Measurements from ENCODE around the gene ARSG.

The ARSG gene

DNA sequence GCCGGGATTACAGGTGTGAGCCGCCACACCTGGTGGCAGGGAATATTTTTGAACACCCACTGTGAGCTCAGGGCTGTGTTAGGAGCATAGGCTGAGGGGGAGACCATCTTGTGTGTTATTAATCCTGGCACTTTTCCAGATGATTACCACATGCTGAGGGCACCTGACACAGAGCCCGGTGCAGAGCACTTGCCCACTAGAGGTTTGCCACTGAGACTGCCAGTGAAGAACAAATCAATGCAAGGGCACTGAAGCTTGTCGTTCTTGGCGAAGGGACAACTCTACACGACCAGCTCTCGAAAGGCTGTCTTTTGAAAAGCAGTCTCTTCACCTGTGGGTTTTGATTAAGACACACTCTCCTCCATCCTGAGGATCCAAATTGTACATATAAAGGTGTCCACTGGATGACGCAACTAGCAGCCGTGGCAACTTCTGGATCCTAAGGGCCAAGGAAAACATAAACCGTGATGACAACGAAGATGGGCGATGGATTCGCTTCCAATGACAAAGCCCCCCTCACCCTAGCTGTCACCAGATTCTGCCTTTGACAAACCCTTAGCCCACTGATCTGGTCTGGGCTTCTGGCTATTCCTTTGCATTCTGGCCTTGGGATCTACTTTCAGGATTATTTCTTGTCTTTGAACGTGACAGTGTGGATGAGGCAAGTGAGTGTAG lies 137.3 kb downstream of the ARSG start:
- DNase-seq (ENCODE audit: low read depth in 2 of 2): no peak

DNA sequence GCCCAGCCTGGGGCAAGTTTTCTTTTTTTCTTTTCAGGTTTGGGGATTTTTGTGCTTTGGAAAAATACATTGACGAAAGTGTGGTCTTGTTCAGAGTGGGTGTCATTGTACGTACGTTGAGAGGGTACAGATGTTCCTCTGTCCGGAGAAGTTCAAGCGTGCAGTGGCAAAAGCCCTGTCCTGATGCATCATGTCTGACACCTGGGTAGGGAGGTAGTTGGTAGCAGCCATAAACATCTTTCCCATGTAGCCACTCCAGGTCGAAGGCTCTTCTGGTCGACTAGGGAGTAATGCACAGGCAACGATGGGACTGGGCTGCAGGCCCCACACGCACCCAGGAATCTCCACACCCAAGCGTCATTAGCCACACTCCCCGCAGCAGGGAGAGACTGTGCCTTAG lies 138.6 kb downstream of the ARSG start:
- no peak for DNase-seq (ENCODE audit: low read depth in 2 of 2)

- DNase-seq (ENCODE audit: low read depth in 2 of 2): no peak
Measured at GRCh38 chr17:68431045-68431608, 139.8 kb downstream of the ARSG start.

DNA sequence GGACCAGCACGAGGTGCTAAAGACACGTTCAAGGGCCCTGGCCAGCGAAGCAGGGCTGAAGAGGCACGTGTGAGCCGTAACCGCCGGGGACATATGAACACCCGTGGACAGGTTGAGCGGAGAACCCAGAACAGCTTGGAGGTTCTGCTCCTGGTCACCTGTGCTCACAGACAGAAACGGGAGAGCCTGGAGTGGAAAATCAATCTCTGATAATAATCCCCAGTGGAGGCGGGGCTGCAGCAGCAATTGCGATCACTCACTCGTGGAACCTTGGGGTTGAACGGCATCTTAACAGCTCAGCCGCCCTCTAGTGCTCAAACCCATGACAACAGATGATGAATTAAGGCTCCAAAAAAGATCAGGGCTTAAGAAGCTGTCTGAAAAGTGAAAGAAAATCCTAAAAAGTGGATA lies 140.4 kb downstream of the ARSG start:
- DNase-seq (ENCODE audit: low read depth in 2 of 2): peak in 1 of 2 donors; percentile 10

GRCh38 chr17:68432086-68432864 lies 141.0 kb downstream of the ARSG start:
- no peak for DNase-seq (ENCODE audit: low read depth in 2 of 2)

- no peak for DNase-seq (ENCODE audit: low read depth in 2 of 2)
Measured at GRCh38 chr17:68433211-68433610, 141.9 kb downstream of the ARSG start.

- no peak for DNase-seq (ENCODE audit: low read depth in 2 of 2)
Measured at GRCh38 chr17:68433911-68434508, 142.7 kb downstream of the ARSG start.

GRCh38 chr17:68435361-68435760 lies 144.1 kb downstream of the ARSG start:
- DNase-seq (ENCODE audit: low read depth in 2 of 2): no peak

DNA sequence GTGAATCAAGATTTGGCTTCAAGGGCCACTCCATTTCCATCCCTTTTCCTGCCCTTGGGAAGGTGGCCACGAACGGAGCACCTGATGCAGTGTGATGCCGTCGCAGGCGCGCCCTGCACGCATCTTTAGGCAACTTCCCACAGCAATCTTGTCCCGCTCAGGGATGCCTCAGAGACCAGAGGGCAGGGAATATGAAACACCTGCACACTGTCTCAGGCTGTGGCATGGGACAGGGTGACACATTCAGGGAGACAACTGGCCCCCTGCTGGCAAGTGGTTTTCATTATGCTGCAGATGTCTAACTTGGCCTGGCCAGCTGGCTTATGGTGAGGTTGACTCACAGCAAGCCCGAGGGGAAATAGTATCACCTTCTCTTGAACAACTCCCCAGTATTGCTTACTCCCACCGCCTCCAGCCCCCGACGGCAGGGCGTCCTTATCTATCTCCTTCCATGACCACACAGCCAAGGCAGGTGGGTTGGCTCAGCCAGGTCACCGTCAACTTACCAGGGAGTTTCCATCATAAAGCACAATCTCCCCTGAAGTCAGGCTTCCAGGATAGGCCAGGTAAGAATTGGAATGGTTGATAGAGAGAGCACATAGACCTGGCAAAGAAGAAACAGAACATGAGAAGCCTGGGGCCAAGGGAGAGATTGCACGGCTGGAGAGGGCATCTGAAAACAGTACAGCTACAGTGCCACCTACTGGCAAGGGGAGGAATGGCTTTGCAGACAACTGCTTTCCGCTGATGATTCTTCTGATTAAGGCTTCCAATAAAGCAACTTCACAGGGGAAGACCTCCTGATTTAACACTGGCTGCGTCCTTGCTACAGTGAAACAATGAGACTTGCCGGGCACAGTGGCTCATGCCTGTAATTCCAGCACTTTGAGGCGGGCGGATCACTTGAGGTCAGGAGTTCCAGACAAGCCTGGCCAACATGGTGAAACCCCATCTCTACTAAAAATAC lies 144.9 kb downstream of the ARSG start:
- peak; percentile 64 to 76 for DNase-seq (ENCODE audit: low read depth in 2 of 2)

DNA sequence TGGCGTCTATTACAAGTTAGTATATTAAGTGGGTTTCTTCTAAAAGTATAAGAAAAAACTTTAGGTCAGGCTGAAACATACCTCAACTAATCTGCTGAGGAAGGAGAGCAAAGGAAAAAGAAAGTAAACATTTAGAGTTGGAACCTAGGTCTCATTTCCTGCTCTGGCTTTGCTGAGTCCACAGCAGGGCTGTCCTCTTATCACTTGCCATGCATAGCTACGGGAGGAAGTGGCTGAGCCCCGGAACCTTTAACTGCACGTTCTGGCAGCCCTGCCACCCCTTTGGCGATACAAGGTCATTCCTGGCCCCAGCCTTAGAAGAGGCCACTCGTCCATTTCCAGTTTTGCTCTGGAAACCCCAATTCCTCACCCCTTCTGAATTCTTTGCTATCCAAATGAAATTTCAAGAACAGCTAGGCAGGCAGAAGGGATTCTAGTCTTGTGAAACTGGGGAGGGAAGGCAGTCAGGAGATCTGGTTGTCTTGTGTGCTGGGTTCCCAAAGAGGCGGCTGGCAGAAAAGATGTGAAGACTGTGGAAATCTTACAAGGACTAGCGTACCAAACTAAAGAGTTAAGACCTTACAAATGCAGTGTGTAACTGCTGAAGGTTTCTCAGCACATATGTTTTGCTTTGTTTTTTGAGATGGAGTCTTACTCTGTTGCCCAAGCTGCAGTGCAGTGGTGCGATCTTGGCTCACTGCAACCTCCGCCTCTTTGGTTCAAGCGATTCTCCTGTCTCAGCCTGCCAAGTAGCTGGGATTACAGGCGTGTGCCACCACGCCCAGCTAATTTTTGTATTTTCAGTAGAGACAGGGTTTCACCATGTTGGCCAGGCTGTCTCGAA lies 146.9 kb downstream of the ARSG start:
- no peak for DNase-seq (ENCODE audit: low read depth in 2 of 2)

- DNase-seq (ENCODE audit: low read depth in 2 of 2): no peak
Measured at GRCh38 chr17:68439656-68440290, 148.5 kb downstream of the ARSG start.

GRCh38 chr17:68440526-68440925 lies 149.2 kb downstream of the ARSG start:
- no peak for DNase-seq (ENCODE audit: low read depth in 2 of 2)

DNA sequence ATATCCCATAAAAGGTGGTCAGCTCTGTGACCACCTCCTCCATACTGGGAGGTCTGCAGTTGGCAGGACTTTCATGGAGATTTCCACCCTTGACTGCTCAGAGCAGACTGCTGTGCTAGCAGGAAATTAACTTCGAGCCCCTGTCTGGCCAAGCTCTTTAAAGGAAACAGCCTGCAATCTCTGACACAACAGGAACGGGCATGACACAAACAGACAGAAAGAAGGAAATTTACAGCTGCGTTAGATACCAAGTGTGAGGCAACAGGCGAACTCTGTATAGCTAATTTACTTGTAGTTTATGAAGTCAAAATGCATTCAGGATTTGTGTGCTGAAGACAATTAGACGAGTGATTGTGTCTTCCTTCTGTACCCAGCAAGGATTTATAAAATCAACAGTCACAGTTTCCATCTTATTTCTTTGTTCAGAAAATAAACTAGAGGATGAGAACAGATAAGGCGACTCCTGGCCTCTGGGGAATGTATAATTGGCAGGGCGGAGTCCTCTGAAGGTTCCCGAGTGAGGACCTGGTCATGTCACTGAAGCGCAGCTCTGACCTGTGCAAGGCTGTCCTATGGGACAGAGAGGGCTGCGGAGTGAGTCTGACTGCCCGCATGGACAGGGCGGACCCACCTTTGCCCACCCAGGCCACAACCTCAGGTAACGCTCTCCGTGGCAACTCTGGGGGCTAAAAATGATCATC lies 149.9 kb downstream of the ARSG start:
- no peak for DNase-seq (ENCODE audit: low read depth in 2 of 2)

GRCh38 chr17:68443972-68444464 lies 152.7 kb downstream of the ARSG start:
- no peak for DNase-seq (ENCODE audit: low read depth in 2 of 2)

GRCh38 chr17:68445671-68446070 lies 154.4 kb downstream of the ARSG start:
- no peak for DNase-seq (ENCODE audit: low read depth in 2 of 2)

GRCh38 chr17:68446626-68447041 lies 155.3 kb downstream of the ARSG start:
- no peak for DNase-seq (ENCODE audit: low read depth in 2 of 2)

- DNase-seq (ENCODE audit: low read depth in 2 of 2): no peak
Measured at GRCh38 chr17:68449021-68449739, 157.9 kb downstream of the ARSG start.

DNA sequence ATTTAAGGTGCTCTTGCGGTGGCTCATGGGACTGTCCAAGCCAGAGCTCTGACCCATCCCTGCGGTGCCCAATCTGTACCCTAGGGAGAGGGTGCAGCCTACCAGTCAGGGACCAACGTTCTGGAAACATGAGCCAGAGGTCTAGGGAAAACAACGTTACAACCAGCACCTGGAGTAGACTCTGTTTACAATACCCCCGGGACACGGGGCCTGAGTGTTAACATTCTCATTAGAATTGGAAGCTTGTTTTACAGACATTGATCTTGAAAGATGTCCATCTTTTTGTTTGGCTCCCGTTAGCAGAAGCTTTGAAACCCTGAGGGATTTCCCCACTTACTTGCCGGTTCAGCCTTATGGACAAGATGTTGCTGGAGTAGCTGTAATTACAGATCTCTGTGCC lies 159.1 kb downstream of the ARSG start:
- DNase-seq (ENCODE audit: low read depth in 2 of 2): no peak

DNA sequence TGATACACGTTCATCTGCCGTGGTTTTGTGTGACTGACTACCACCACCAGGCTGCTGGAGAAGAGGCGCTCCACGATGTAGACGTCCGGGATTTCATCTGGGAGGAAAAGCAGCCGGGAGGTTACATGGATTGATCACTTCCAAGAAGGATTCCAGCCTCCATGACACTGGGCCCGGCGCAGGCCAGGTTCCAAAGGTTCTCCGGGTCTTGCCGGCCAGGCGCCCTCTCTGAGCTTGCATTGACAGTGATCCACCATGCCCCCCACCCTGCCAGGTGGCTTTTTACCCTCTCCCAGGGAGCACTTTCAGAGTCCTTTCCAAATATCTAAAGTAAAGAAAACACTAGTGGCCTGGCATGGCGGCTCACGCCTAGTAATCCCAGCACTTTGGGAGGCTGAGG lies 159.5 kb downstream of the ARSG start:
- DNase-seq (ENCODE audit: low read depth in 2 of 2): no peak
